HepG2 (cell line): ENCODE results near the gene MSRB3. TPM values are rescaled to one million over a fixed set of nuclear protein-coding genes. Genes with fewer than 3 reads are reported as not detected.

Source experiments
- ATF2 ChIP-seq: sonication (generic); formaldehyde crosslinking; IDR thresholded peaks from 2 replicates; pipeline ENCODE4 v1.4.0; 2020; ENCODE audit warnings: missing genetic modification reagents
- ELF3 ChIP-seq: IDR thresholded peaks from 2 replicates; pipeline ENCODE4 v1.6.1; 2016; ENCODE audit warnings: missing genetic modification reagents, missing compliant biosample characterization
- ETS1 ChIP-seq: sonication (generic); formaldehyde crosslinking; IDR thresholded peaks from 2 replicates; pipeline ENCODE4 v1.4.0; 2020; ENCODE audit warnings: missing genetic modification reagents
- KDM1A ChIP-seq: IDR thresholded peaks from 2 replicates; pipeline ENCODE4 v1.6.1; 2016; ENCODE audit warnings: missing compliant biosample characterization
- KDM4B ChIP-seq: sonication (generic); formaldehyde crosslinking; IDR thresholded peaks from 2 replicates; pipeline ENCODE4 v1.4.0; 2020; ENCODE audit warnings: missing genetic modification reagents
- PTBP1 ChIP-seq: fragments of 200-400 bp; formaldehyde crosslinking; IDR thresholded peaks from 2 replicates; pipeline ENCODE4 v1.6.1; 2018; ENCODE audit warnings: low read length, low read depth; ENCODE audit not compliant: poor library complexity, severe bottlenecking
- REL ChIP-seq: sonication (generic); formaldehyde crosslinking; conservative IDR thresholded peaks from 2 replicates; pipeline ENCODE4 v1.8.0; 2022; ENCODE audit warnings: mild to moderate bottlenecking, missing genetic modification reagents, moderate library complexity
- SALL1 ChIP-seq: sonication (generic); formaldehyde crosslinking; IDR thresholded peaks from 2 replicates; pipeline ENCODE4 v1.8.0; 2022; ENCODE audit warnings: mild to moderate bottlenecking, missing genetic modification reagents
- TCF7 ChIP-seq: sonication (generic); IDR thresholded peaks from 2 replicates; pipeline ENCODE4 v1.6.1; 2016; ENCODE audit warnings: antibody characterized with exemption, low read depth
- XRCC5 ChIP-seq: fragments of 200-400 bp; formaldehyde crosslinking; optimal IDR thresholded peaks from 2 replicates; pipeline ENCODE3; 2017; ENCODE audit warnings: mild to moderate bottlenecking, low read length
- ZNF280D ChIP-seq: sonication (generic); formaldehyde crosslinking; IDR thresholded peaks from 2 replicates; pipeline ENCODE4 v1.5.1; 2020; ENCODE audit warnings: mild to moderate bottlenecking, missing genetic modification reagents
- ZSCAN20 ChIP-seq: sonication (generic); formaldehyde crosslinking; IDR thresholded peaks from 2 replicates; pipeline ENCODE4 v1.4.0; 2020; ENCODE audit warnings: missing genetic modification reagents, mild to moderate bottlenecking, borderline replicate concordance
- polyA plus RNA-seq, 8 experiments: library from polyadenylated mRNA; depleted of rRNA in 3 of 8; stranded (reverse) in 7 of 8; unstranded in 1 of 8; fragments of >200 nt; fragmentation: Illumina TruSeq in 4 of 8; extraction: Trizol in 4 of 8; gene quantifications; 2 replicates each; pipeline versions ENCODE4 v1.2.1 to v1.2.3, GENCODE V29; 2011 to 2016; ENCODE audit warnings: low read depth in 4 of 8, missing spikeins in 1 of 8, mixed read lengths in 1 of 8; ENCODE audit not compliant: insufficient read depth in 1 of 8
- total RNA-seq, 5 experiments: library from RNA; depleted of rRNA; stranded (reverse); fragments of >200 nt; fragmentation: Illumina TruSeq; extraction: Trizol; gene quantifications; 2 replicates each; pipeline ENCODE4 v1.2.3, GENCODE V29; 2016; ENCODE audit warnings: low read depth in 1 of 5

Gene MSRB3
- total and polyA plus RNA-seq, 2 of the 13 experiments (the other 11 are each of a cell fraction or from before 2014, with no cell fraction given): 1.5 to 1.9 TPM

GRCh38 chr12:65296508-65297265 lies 18.2 kb downstream of the MSRB3 start (continued):
- TF ChIP-seq ZNF280D (CRISPR knock-in tag) (no peak), ATF2 (CRISPR knock-in tag) (no peak), KDM4B (CRISPR knock-in tag) (no peak), TCF7 (no peak), SALL1 (no peak), REL (CRISPR knock-in tag) (no peak), ELF3 (CRISPR knock-in tag) (no peak), ETS1 (no peak), PTBP1 (no peak), ZSCAN20 (no peak), KDM1A (no peak), XRCC5 (no peak)
- TF ChIP-seq, all 625 proteins: peak for 0
